Measurements from ENCODE around the gene ZDHHC11B.
"Not testable (repeated sequence)": the region's sequence is repeated elsewhere in the genome, so short reads cannot be mapped to it uniquely, and the experiment has no call there.

ZDHHC11B gene

GRCh38 chr5:729225-729624, 55.3 kb downstream of the ZDHHC11B start:
- in situ Hi-C loops (cut with MboI; ENCODE audit: low pct_unique_long_range_greater_than_20kb, low sequenced_read_pairs, unreplicated experiment) = not testable (repeated sequence)

GRCh38 chr5:727087-727486, 57.4 kb downstream of the ZDHHC11B start:
- in situ Hi-C loops (cut with MboI; ENCODE audit: low pct_unique_long_range_greater_than_20kb, low sequenced_read_pairs, unreplicated experiment); DNase-seq (ENCODE audit: low spot score): not testable (repeated sequence)

More at GRCh38 chr5:729225-729624, 55.3 kb downstream of the ZDHHC11B start:
- not testable (repeated sequence) for DNase-seq (ENCODE audit: low spot score)

GRCh38 chr5:723865-724264, 60.7 kb downstream of the ZDHHC11B start:
- DNase-seq (ENCODE audit: low spot score) = not testable (repeated sequence)

GRCh38 chr5:723309-723708, 61.2 kb downstream of the ZDHHC11B start:
- in situ Hi-C loops (cut with MboI; ENCODE audit: low pct_unique_long_range_greater_than_20kb, low sequenced_read_pairs, unreplicated experiment); DNase-seq (ENCODE audit: low spot score): not testable (repeated sequence)

More at GRCh38 chr5:723865-724264, 60.7 kb downstream of the ZDHHC11B start:
- in situ Hi-C loops (cut with MboI; ENCODE audit: low pct_unique_long_range_greater_than_20kb, low sequenced_read_pairs, unreplicated experiment) = not testable (repeated sequence)

- in situ Hi-C loops (cut with MboI; ENCODE audit: low pct_unique_long_range_greater_than_20kb, low sequenced_read_pairs, unreplicated experiment); DNase-seq (ENCODE audit: low spot score): not testable (repeated sequence)
Measured at GRCh38 chr5:719379-719778, 65.2 kb downstream of the ZDHHC11B start.

- no peak for DNase-seq (ENCODE audit: low spot score)
- in situ Hi-C loops (cut with MboI; ENCODE audit: low pct_unique_long_range_greater_than_20kb, low sequenced_read_pairs, unreplicated experiment) = no loop called here
- no peak for TF ChIP-seq CTCF (IDR thresholded peaks at IDR 0.05; ENCODE audit: extremely low read depth, insufficient read depth, missing control alignments)
Measured at GRCh38 chr5:717143-717542, 67.4 kb downstream of the ZDHHC11B start.

- in situ Hi-C loops (cut with MboI; ENCODE audit: low pct_unique_long_range_greater_than_20kb, low sequenced_read_pairs, unreplicated experiment); DNase-seq (ENCODE audit: low spot score): not testable (repeated sequence)
Measured at GRCh38 chr5:716740-717139, 67.8 kb downstream of the ZDHHC11B start.

GRCh38 chr5:715636-716035, 68.9 kb downstream of the ZDHHC11B start:
- in situ Hi-C loops (cut with MboI; ENCODE audit: low pct_unique_long_range_greater_than_20kb, low sequenced_read_pairs, unreplicated experiment); DNase-seq (ENCODE audit: low spot score): not testable (repeated sequence)

- DNase-seq (ENCODE audit: low spot score); in situ Hi-C loops (cut with MboI; ENCODE audit: low pct_unique_long_range_greater_than_20kb, low sequenced_read_pairs, unreplicated experiment): not testable (repeated sequence)
Measured at GRCh38 chr5:714215-715118, 70.1 kb downstream of the ZDHHC11B start.

- not testable (repeated sequence) for DNase-seq (ENCODE audit: low spot score)
Measured at GRCh38 chr5:713686-714085, 70.8 kb downstream of the ZDHHC11B start.

GRCh38 chr5:708848-709517, 75.5 kb downstream of the ZDHHC11B start:
- DNase-seq (ENCODE audit: low spot score); in situ Hi-C loops (cut with MboI; ENCODE audit: low pct_unique_long_range_greater_than_20kb, low sequenced_read_pairs, unreplicated experiment): not testable (repeated sequence)

More at GRCh38 chr5:713686-714085, 70.8 kb downstream of the ZDHHC11B start:
- in situ Hi-C loops (cut with MboI; ENCODE audit: low pct_unique_long_range_greater_than_20kb, low sequenced_read_pairs, unreplicated experiment) = not testable (repeated sequence)

GRCh38 chr5:708374-708773, 76.2 kb downstream of the ZDHHC11B start:
- in situ Hi-C loops (cut with MboI; ENCODE audit: low pct_unique_long_range_greater_than_20kb, low sequenced_read_pairs, unreplicated experiment); DNase-seq (ENCODE audit: low spot score): not testable (repeated sequence)

GRCh38 chr5:706127-706526, 78.4 kb downstream of the ZDHHC11B start:
- in situ Hi-C loops (cut with MboI; ENCODE audit: low pct_unique_long_range_greater_than_20kb, low sequenced_read_pairs, unreplicated experiment); DNase-seq (ENCODE audit: low spot score): not testable (repeated sequence)

- in situ Hi-C loops (cut with MboI; ENCODE audit: low pct_unique_long_range_greater_than_20kb, low sequenced_read_pairs, unreplicated experiment); DNase-seq (ENCODE audit: low spot score): not testable (repeated sequence)
Measured at GRCh38 chr5:696753-697702, 87.5 kb downstream of the ZDHHC11B start.

GRCh38 chr5:696191-696590, 88.3 kb downstream of the ZDHHC11B start:
- DNase-seq (ENCODE audit: low spot score); in situ Hi-C loops (cut with MboI; ENCODE audit: low pct_unique_long_range_greater_than_20kb, low sequenced_read_pairs, unreplicated experiment): not testable (repeated sequence)

GRCh38 chr5:695475-695874, 89.1 kb downstream of the ZDHHC11B start:
- DNase-seq (ENCODE audit: low spot score); in situ Hi-C loops (cut with MboI; ENCODE audit: low pct_unique_long_range_greater_than_20kb, low sequenced_read_pairs, unreplicated experiment): not testable (repeated sequence)
